GM23338 (cell line): ENCODE data around the gene KNL1. TPM values are rescaled to one million over a fixed set of nuclear protein-coding genes. Genes with fewer than 3 reads are reported as not detected.

Experiments
- ATAC-seq: fragments of 200-7000 bp; cut with Tn5 transposase; 3 replicates; pipeline ENCODE4 v1.9.1; 2020
- DNase-seq: peaks from one replicate; pipeline ENCODE4 v3.0.0-alpha.2; 2015; ENCODE audit warnings: low spot score
- H2AFZ ChIP-seq: fragments of 200-600 bp; sonication (generic); 2 replicates; pipeline ENCODE4 v1.8.0; 2016; ENCODE audit warnings: antibody characterized with exemption, mild to moderate bottlenecking, moderate library complexity
- H3F3A ChIP-seq: fragments of 200-600 bp; sonication (generic); replicated peaks from 2 replicates; pipeline ENCODE4 v1.8.0; 2017; ENCODE audit warnings: antibody characterized with exemption, mixed run types, low read depth
- H3K27ac ChIP-seq: fragments of 200-600 bp; sonication (generic); 2 replicates; pipeline ENCODE4 v1.6.1; 2016; ENCODE audit warnings: low read depth
- H3K27me3 ChIP-seq: fragments of 200-600 bp; sonication (generic); 2 replicates; pipeline ENCODE4 v1.8.0; 2016; ENCODE audit warnings: mild to moderate bottlenecking, mixed run types, moderate library complexity; ENCODE audit not compliant: insufficient read depth
- H3K36me3 ChIP-seq: fragments of 200-600 bp; sonication (generic); 2 replicates; pipeline ENCODE4 v1.8.0; 2016; ENCODE audit warnings: mild to moderate bottlenecking; ENCODE audit not compliant: insufficient read depth
- H3K4me1 ChIP-seq: fragments of 200-600 bp; sonication (generic); 2 replicates; pipeline ENCODE4 v1.8.0; 2016; ENCODE audit warnings: mild to moderate bottlenecking, moderate library complexity; ENCODE audit not compliant: insufficient read depth
- H3K4me2 ChIP-seq: fragments of 200-600 bp; sonication (generic); 2 replicates; pipeline ENCODE4 v1.7.1; 2017; ENCODE audit warnings: mixed run types
- H3K4me3 ChIP-seq: fragments of 200-600 bp; sonication (generic); 2 replicates; pipeline ENCODE4 v1.6.1; 2016; ENCODE audit warnings: mixed run types
- H3K79me2 ChIP-seq: fragments of 200-600 bp; sonication (generic); replicated peaks from 2 replicates; pipeline ENCODE4 v1.8.0; 2017; ENCODE audit warnings: mild to moderate bottlenecking; ENCODE audit not compliant: insufficient read depth
- H3K9me2 ChIP-seq: fragments of 200-600 bp; sonication (generic); 2 replicates; pipeline ENCODE4 v1.8.0; 2017; ENCODE audit not compliant: insufficient read depth
- H4K20me1 ChIP-seq: fragments of 200-600 bp; sonication (generic); replicated peaks from 2 replicates; pipeline ENCODE4 v1.8.0; 2017; ENCODE audit warnings: mild to moderate bottlenecking; ENCODE audit not compliant: insufficient read depth
- H3K27ac Mint-ChIP-seq: 2 replicates; pipeline ENCODE4 v1.8.0; 2020; ENCODE audit warnings: inconsistent platforms, mild to moderate bottlenecking, moderate library complexity, mixed read lengths
- H3K27me3 Mint-ChIP-seq: 3 replicates; pipeline ENCODE4 v1.8.0; 2022; ENCODE audit warnings: low read depth, mild to moderate bottlenecking, moderate library complexity, mixed read lengths, inconsistent platforms; ENCODE audit not compliant: insufficient read depth, poor library complexity
- H3K36me3 Mint-ChIP-seq: 3 replicates; pipeline ENCODE4 v1.8.0; 2021; ENCODE audit warnings: low read depth, mild to moderate bottlenecking, inconsistent platforms, moderate library complexity, mixed read lengths
- H3K4me1 Mint-ChIP-seq: 3 replicates; pipeline ENCODE4 v1.8.0; 2020; ENCODE audit warnings: mild to moderate bottlenecking, inconsistent platforms, mixed read lengths
- H3K4me3 Mint-ChIP-seq: 3 replicates; pipeline ENCODE4 v1.8.0; 2021; ENCODE audit warnings: moderate library complexity, mild to moderate bottlenecking, inconsistent platforms, mixed read lengths
- H3K9me3 Mint-ChIP-seq: 3 replicates; pipeline ENCODE4 v1.8.0; 2020; ENCODE audit warnings: moderate library complexity, mild to moderate bottlenecking, inconsistent platforms, mixed read lengths
- CTCF ChIP-seq, 2 experiments: fragments of 200-600 bp in 1 of 2; sonication (generic) in 1 of 2; conservative IDR thresholded peaks; 2 replicates each; pipeline versions ENCODE4 v1.5.1 to v1.6.1; 2016 to 2017; ENCODE audit warnings: antibody characterized with exemption in 2 of 2, low read depth in 2 of 2, mild to moderate bottlenecking in 2 of 2, moderate library complexity in 1 of 2
- EZH2 ChIP-seq: fragments of 200-600 bp; sonication (generic); IDR thresholded peaks from one replicate; pipeline ENCODE4 v1.8.0; 2017; ENCODE audit warnings: antibody characterized with exemption, mild to moderate bottlenecking, low read depth; ENCODE audit not compliant: unreplicated experiment
- EZH2phosphoT487 ChIP-seq: fragments of 200-600 bp; sonication (generic); IDR thresholded peaks from one replicate; pipeline ENCODE4 v1.8.1; 2018; ENCODE audit warnings: antibody characterized with exemption; ENCODE audit not compliant: unreplicated experiment
- NANOG ChIP-seq: IDR thresholded peaks from 2 replicates; pipeline ENCODE4 v1.6.1; 2016; ENCODE audit warnings: antibody characterized with exemption, borderline replicate concordance
- POLR2AphosphoS5 ChIP-seq: IDR thresholded peaks from 2 replicates; pipeline ENCODE4 v1.6.1; 2016; ENCODE audit warnings: antibody characterized with exemption, low read depth
- ZNF114 ChIP-seq: fragments of 250-450 bp; sonication (Bioruptor Pico); IDR thresholded peaks from 2 replicates; pipeline ENCODE4 v1.5.0; 2020; ENCODE audit warnings: mild to moderate bottlenecking, moderate library complexity
- ZNF331 ChIP-seq: fragments of 250-450 bp; sonication (Bioruptor Pico); IDR thresholded peaks from 2 replicates; pipeline ENCODE4 v1.5.0; 2020; ENCODE audit warnings: low read depth, mild to moderate bottlenecking, moderate library complexity
- ZNF462 ChIP-seq: fragments of 250-450 bp; sonication (Bioruptor Pico); IDR thresholded peaks from 2 replicates; pipeline ENCODE4 v1.5.0; 2020; ENCODE audit warnings: mild to moderate bottlenecking, moderate library complexity
- polyA plus RNA-seq: library from polyadenylated mRNA; unstranded; fragments of >200 nt; fragmentation: Nextera tagmentation; extraction: Ambion mirVana; gene quantifications from 2 replicates; pipeline ENCODE4 v1.2.1, GENCODE V29; 2016
- total RNA-seq: library from RNA; depleted of rRNA; stranded (reverse); fragments of >200 nt; shearing (Covaris generic); gene quantifications from 2 replicates; pipeline ENCODE4 v1.2.3, GENCODE V29; 2014

KNL1 gene
- total and polyA plus RNA-seq, 2 experiments from 2014 or later = 16.7 to 43.2 TPM

GRCh38 chr15:40591389-40591788, 2.7 kb upstream of the KNL1 start:
- DNase-seq (peak; percentile 69), ATAC-seq (peak; percentile 20)
- Histone ChIP-seq H3K9me2 (no peaks in the 10 kb centered on the region), H3K36me3 (no peaks in the 10 kb centered on the region), H3K4me2 (peak overlapping the region; percentile 79), H3K27ac (0 out of 2 replicates have a peak overlapping the region, but pooled peaks have one; percentile 14), H3K27me3 (no peaks in the 10 kb centered on the region), H3K4me1 (peaks cover 17% of the 10 kb centered on the region), H3K4me3 (peak overlapping the region; percentile 50), H3K79me2 (peaks cover 15% of the 10 kb centered on the region), H3F3A (peaks cover 7% of the 10 kb centered on the region; the same call in 1 of the 2 replicates), H4K20me1 (no peaks in the 10 kb centered on the region), H2AFZ (peak overlapping the region; percentile 98)
- H3K4me1 Mint-ChIP-seq = peaks cover 24% of the 10 kb centered on the region
- TF ChIP-seq POLR2AphosphoS5 (0 out of 2 replicates have a peak, but pooled peaks have one; percentile 18), EZH2phosphoT487 (no peak)
- peaks cover 3% of the 10 kb centered on the region; the same call in 1 of the 3 replicates for H3K36me3 Mint-ChIP-seq
- H3K27ac Mint-ChIP-seq = peak overlapping the region; percentile 36; the same call in 1 of the 2 replicates
- peaks cover 5% of the 10 kb centered on the region for H3K9me3 Mint-ChIP-seq
- peaks cover 16% of the 10 kb centered on the region for H3K27me3 Mint-ChIP-seq
- H3K4me3 Mint-ChIP-seq = peak overlapping the region; percentile 58

- H2AFZ ChIP-seq = 0 out of 2 replicates have a peak overlapping the region, but pooled peaks have one; percentile 3
- peaks cover 3% of the 10 kb centered on the region; the same call in 1 of the 3 replicates for H3K36me3 Mint-ChIP-seq
- no peaks in the 10 kb centered on the region; the same call in 1 of the 2 replicates for H4K20me1 ChIP-seq
- no peak overlapping the region for H3K4me3 ChIP-seq
- no peak overlapping the region for H3K27ac Mint-ChIP-seq
- ATAC-seq (no peak), DNase-seq (no peak)
- no peaks in the 10 kb centered on the region for H3K36me3 ChIP-seq
- H3K9me3 Mint-ChIP-seq = peaks cover 5% of the 10 kb centered on the region
- no peaks in the 10 kb centered on the region for H3K9me2 ChIP-seq
- peaks cover 17% of the 10 kb centered on the region for H3K4me1 ChIP-seq
- H3K27ac ChIP-seq = no peak overlapping the region
- peaks cover 7% of the 10 kb centered on the region; the same call in 1 of the 2 replicates for H3F3A ChIP-seq
- peak overlapping the region; percentile 43; the same call in 1 of the 2 replicates for H3K4me2 ChIP-seq
- TF ChIP-seq CTCF (conservative IDR thresholded peaks at IDR 0.05; ENCODE audit: low read depth in 2 of 2) = no peak
- TF ChIP-seq ZNF331 (CRISPR knock-in tag) = no peak
- TF ChIP-seq NANOG = no peak
- no peak for TF ChIP-seq EZH2
- TF ChIP-seq POLR2AphosphoS5 = no peak
- TF ChIP-seq ZNF114 (CRISPR knock-in tag) = no peak
- TF ChIP-seq EZH2phosphoT487 = no peak
- H3K4me1 Mint-ChIP-seq = peaks cover 24% of the 10 kb centered on the region
- peaks cover 32% of the 10 kb centered on the region for H3K79me2 ChIP-seq
- H3K4me3 Mint-ChIP-seq = no peak overlapping the region
- H3K27me3 Mint-ChIP-seq = peaks cover 16% of the 10 kb centered on the region
- no peaks in the 10 kb centered on the region for H3K27me3 ChIP-seq
Observed at GRCh38 chr15:40593165-40593564, 884 bp upstream of the KNL1 start.

- TF ChIP-seq ZNF462 (no peak), POLR2AphosphoS5 (0 out of 2 replicates have a peak, but pooled peaks have one; percentile 2)
- Histone ChIP-seq H2AFZ (peak overlapping the region; percentile 77), H3K27ac (peak overlapping the region; percentile 94), H3K4me2 (peak overlapping the region; percentile 99), H3F3A (peaks cover 7% of the 10 kb centered on the region; the same call in 1 of the 2 replicates), H3K27me3 (no peaks in the 10 kb centered on the region), H3K4me3 (peak overlapping the region; percentile 95), H3K4me1 (peaks cover 17% of the 10 kb centered on the region), H3K79me2 (peaks cover 45% of the 10 kb centered on the region), H3K9me2 (no peaks in the 10 kb centered on the region), H3K36me3 (no peaks in the 10 kb centered on the region), H4K20me1 (no peaks in the 10 kb centered on the region; the same call in 1 of the 2 replicates)
- H3K4me1 Mint-ChIP-seq = peaks cover 24% of the 10 kb centered on the region
- H3K4me3 Mint-ChIP-seq = peak overlapping the region; percentile 98
- peaks cover 3% of the 10 kb centered on the region; the same call in 1 of the 3 replicates for H3K36me3 Mint-ChIP-seq
- ATAC-seq = peak; percentile 77
- DNase-seq = peak; percentile 81
- H3K27me3 Mint-ChIP-seq = peaks cover 16% of the 10 kb centered on the region
- H3K9me3 Mint-ChIP-seq = peaks cover 5% of the 10 kb centered on the region
- peak overlapping the region; percentile 100 for H3K27ac Mint-ChIP-seq
Observed at GRCh38 chr15:40594429-40594836, 384 bp downstream of the KNL1 start.
